Measurements from ENCODE around the gene SP2. TPM values are rescaled to one million over a fixed set of nuclear protein-coding genes. Genes with fewer than 3 reads are reported as not detected.

Gene SP2
- total and polyA plus RNA-seq, 2 of the 8 experiments (the other 6 are each of a cell fraction or from before 2014, with no cell fraction given), result 5.6 to 13.8 TPM

DNA sequence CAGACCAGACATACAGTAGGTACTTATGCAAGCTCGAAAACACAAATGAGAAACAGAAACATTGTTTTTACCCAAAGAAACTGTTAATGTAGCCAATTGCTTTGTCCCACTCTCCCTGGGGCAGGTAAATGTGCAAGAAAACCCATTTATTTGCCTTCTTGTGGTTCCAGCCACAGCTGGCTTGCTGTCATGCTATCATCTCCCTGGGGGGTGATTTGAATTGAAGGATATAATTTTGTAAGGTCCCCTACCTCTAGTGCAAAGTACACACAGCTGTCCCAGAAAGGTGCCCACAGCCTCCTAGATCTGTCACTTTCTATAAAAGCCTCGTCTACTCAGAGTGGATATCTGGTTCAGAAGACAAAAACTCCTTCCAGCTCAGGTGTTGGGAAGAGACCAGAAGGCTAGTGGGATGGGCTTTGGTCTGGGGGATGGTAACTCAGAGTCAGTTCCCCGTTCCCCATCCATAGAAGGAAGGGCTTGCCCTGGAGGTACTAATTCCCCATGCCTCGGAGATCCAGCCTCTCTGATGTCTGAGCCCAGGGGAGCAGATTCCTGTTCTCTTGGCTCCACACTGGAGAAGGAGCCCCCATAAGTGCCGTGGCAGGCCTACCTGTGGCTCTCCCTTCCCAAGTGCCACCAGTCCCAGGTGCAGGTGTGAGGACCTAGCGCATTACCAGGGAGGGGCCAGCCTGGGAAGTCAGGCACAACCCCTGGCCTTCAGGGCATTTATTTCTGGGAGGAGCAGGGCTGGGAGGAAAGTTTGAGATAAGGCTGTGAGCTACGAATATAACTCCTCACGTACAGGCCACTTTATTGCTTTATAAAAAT lies 64.0 kb downstream of the SP2 start:
- Histone ChIP-seq H4K20me1 (replicated peaks in 1 of 2; ENCODE audit: control insufficient read depth in 1 of 2, insufficient read depth in 2 of 2, low read length in 2 of 2) (no peaks in the 10 kb centered on the region), H3K56ac (replicated peaks; ENCODE audit: insufficient read length, low read depth, low read length) (no peak overlapping the region), H3K9ac (replicated peaks in 1 of 4; ENCODE audit: extremely low read depth in 1 of 4, low read depth in 3 of 4, low read length in 3 of 4) (no peak overlapping the region), H3K4me1 (replicated peaks in 1 of 4; ENCODE audit: control insufficient read depth in 3 of 4, insufficient read depth in 4 of 4, low read length in 3 of 4) (peaks cover 0 to 20% (median 17%) of the 10 kb centered on the region in 4 experiments; a peak in 6 of 7 replicates), H3K4me3 (ENCODE audit: extremely low read depth in 1 of 4, insufficient read depth in 2 of 4, low read depth in 3 of 4, low read length in 4 of 4) (no peak overlapping the region), H2BK12ac (ENCODE audit: low read depth, low read length) (no peak overlapping the region), H2BK5ac (ENCODE audit: low read depth, low read length) (no peak overlapping the region), H4K8ac (ENCODE audit: extremely low read depth, insufficient read depth, low read length) (no peak overlapping the region), H3K79me2 (ENCODE audit: control insufficient read depth in 1 of 2, insufficient read depth in 2 of 2, low read length in 2 of 2) (no peaks in the 10 kb centered on the region), H4K91ac (replicated peaks; ENCODE audit: insufficient read length, low read length) (no peak overlapping the region), H3K4ac (replicated peaks; ENCODE audit: insufficient read length, low read depth, low read length) (no peak overlapping the region), H3K14ac (ENCODE audit: insufficient read length) (no peak overlapping the region), H2AFZ (ENCODE audit: low read length) (no peak overlapping the region), H2BK15ac (ENCODE audit: low read length) (no peak overlapping the region), H3K27me3 (replicated peaks in 1 of 4; ENCODE audit: control insufficient read depth in 3 of 4, extremely low read depth in 1 of 4, insufficient read depth in 3 of 4, low read length in 3 of 4) (no peaks in the 10 kb centered on the region), H3K4me2 (ENCODE audit: insufficient read depth in 1 of 2, low read depth in 2 of 2, low read length in 2 of 2) (no peak overlapping the region), H2BK20ac (ENCODE audit: low read length) (no peak overlapping the region), H4K5ac (ENCODE audit: insufficient read length, low read depth, low read length) (no peak overlapping the region), H3K9me3 (ENCODE audit: insufficient read depth in 2 of 2, low read depth in 1 of 2, low read length in 1 of 2) (no peaks in the 10 kb centered on the region), H3K23me2 (ENCODE audit: low read depth, low read length) (no peaks in the 10 kb centered on the region; the same call in 1 of the 2 replicates), H3K18ac (ENCODE audit: extremely low read depth, low read length) (no peak overlapping the region), H2AK5ac (ENCODE audit: low read depth, low read length) (no peak overlapping the region), H3K27ac (ENCODE audit: low read depth, low read length) (no peak overlapping the region), H2BK120ac (replicated peaks; ENCODE audit: low read depth, low read length) (no peak overlapping the region), H3K36me3 (ENCODE audit: control insufficient read depth in 2 of 4, insufficient read depth in 4 of 4, low read length in 3 of 4) (no peaks in the 10 kb centered on the region), H3K79me1 (ENCODE audit: low read depth, low read length) (no peaks in the 10 kb centered on the region), H3K23ac (ENCODE audit: insufficient read length) (no peak overlapping the region)
- POLR2A ChIA-PET (ENCODE audit: partially characterized antibody), result interaction anchor here (1.1 to 1.6 kb wide), 2 partner anchors 9 to 11 kb away, joined by 3 to 5 read pairs; partner anchors contain the start of gene CDK5RAP3
- FAIRE-seq, result no peak
- 87% methylated on average over 8 of the region's 8 CpGs; no CpG with 5 or more reads in 1 of the 2 experiments for WGBS, 2 experiments (ENCODE audit: extremely low coverage in 1 of 2, insufficient coverage in 1 of 2, insufficient read length in 1 of 2, insufficient replicate concordance in 2 of 2, low coverage in 1 of 2, low lambda C conversion rate in 2 of 2, missing lambda C conversion rate in 1 of 2)
- DNase-seq (ENCODE audit: low read depth in 1 of 2, low spot score in 2 of 2), result no peak
- CTCF ChIA-PET (ENCODE audit: partially characterized antibody), result interaction anchor here (1.3 to 40.5 kb wide), 4 partner anchors 8 to 116 kb away, joined by 3 to 1010 read pairs (median 752); partner anchors contain the start of genes CDK5RAP3, PNPO and PRR15L
- no peak for TF ChIP-seq PHF8 (conservative IDR thresholded peaks at IDR 0.05; ENCODE audit: low read depth, low read length)
- TF ChIP-seq ZNF274 (IDR thresholded peaks at IDR 0.05; ENCODE audit: borderline replicate concordance, extremely low read depth, low read length), result no peak
- TF ChIP-seq, protein P1, sequence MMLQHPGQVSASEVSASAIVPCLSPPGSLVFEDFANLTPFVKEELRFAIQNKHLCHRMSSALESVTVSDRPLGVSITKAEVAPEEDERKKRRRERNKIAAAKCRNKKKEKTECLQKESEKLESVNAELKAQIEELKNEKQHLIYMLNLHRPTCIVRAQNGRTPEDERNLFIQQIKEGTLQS (IDR thresholded peaks at IDR 0.05; ENCODE audit: insufficient read depth, low read depth, low read length), result no peak
- no peak for TF ChIP-seq JUND (IDR thresholded peaks at IDR 0.05; ENCODE audit: low read length)
- TF ChIP-seq CHD1 (IDR thresholded peaks at IDR 0.05; ENCODE audit: low read depth, low read length), result no peak
- no peak for TF ChIP-seq BRCA1 (IDR thresholded peaks at IDR 0.05; ENCODE audit: low read depth, low read length)
- TF ChIP-seq TAF7 (optimal IDR thresholded peaks at IDR 0.05; ENCODE audit: borderline replicate concordance, low read depth, low read length), result no peak
- no peak for TF ChIP-seq MAX (IDR thresholded peaks at IDR 0.05)
- no peak for TF ChIP-seq ATF2 (IDR thresholded peaks at IDR 0.05; ENCODE audit: low read length)
